OCI-LY3 (cell line): ENCODE data around the gene ATP10B.

Experiments
- CTCF ChIP-seq: fragments of 200-600, 300-600 bp; sonication (generic); IDR thresholded peaks from 2 replicates; pipeline ENCODE4 v1.5.1; 2014; ENCODE audit warnings: antibody characterized with exemption, low read length, low read depth
- EZH2phosphoT487 ChIP-seq: fragments of 200-600 bp; shearing (Covaris generic); IDR thresholded peaks from 2 replicates; pipeline ENCODE4 v1.6.1; 2018; ENCODE audit warnings: antibody characterized with exemption, mixed run types, low read depth

- no peak for TF ChIP-seq CTCF
- no peak for TF ChIP-seq EZH2phosphoT487
Measured at GRCh38 chr5:160770718-160771117, 81.3 kb downstream of the ATP10B start.
